OCI-LY1 (cell line): ENCODE measurements around the gene CWC25.

Experiments used
- CTCF ChIP-seq: fragments of 200-600 bp; sonication (generic), shearing (Covaris generic); IDR thresholded peaks from 2 replicates; pipeline ENCODE4 v1.5.1; 2017; ENCODE audit warnings: mild to moderate bottlenecking, antibody characterized with exemption, low read length, moderate library complexity, mixed read lengths
- EZH2 ChIP-seq: fragments of 200-600 bp; sonication (generic), shearing (Covaris generic); IDR thresholded peaks from 2 replicates; pipeline ENCODE4 v1.8.0; 2017; ENCODE audit warnings: borderline replicate concordance, mixed run types, mild to moderate bottlenecking, antibody characterized with exemption, low read length, moderate library complexity, mixed read lengths

GRCh38 chr17:38825762-38826247 is 684 bp upstream of the CWC25 start:
- TF ChIP-seq CTCF (no peak), EZH2 (no peak)
